Astrocyte (in vitro differentiated cells and primary cell): ENCODE measurements around the gene CLINT1. TPM values are rescaled to one million over a fixed set of nuclear protein-coding genes. Genes with fewer than 3 reads are reported as not detected.
A peak's percentile ranks its signal among the peaks of the same experiment; 100 is the strongest.

Experiments used
- DNase-seq: peaks from one replicate; pipeline ENCODE4 v3.0.0-alpha.2; 2010; ENCODE audit warnings: low read depth
- FAIRE-seq: peaks from 2 replicates; lab custom pipeline; 2011; peaks lifted over from hg19 to GRCh38; lab: Jason Lieb, UNC
- H2AFZ ChIP-seq: 2 replicates; pipeline ENCODE4 v1.6.0; 2012; ENCODE audit warnings: low read depth, low read length, inconsistent platforms
- H3K27ac ChIP-seq: 2 replicates; pipeline ENCODE4 v1.5.1; 2011; ENCODE audit warnings: low read depth, low read length, inconsistent platforms
- H3K27me3 ChIP-seq: 2 replicates; pipeline ENCODE4 v1.6.0; 2011; ENCODE audit warnings: low read length, inconsistent platforms; ENCODE audit not compliant: insufficient read depth
- H3K36me3 ChIP-seq: 2 replicates; pipeline ENCODE4 v1.5.1; 2011; ENCODE audit warnings: low read length, inconsistent platforms; ENCODE audit not compliant: insufficient read depth
- H3K4me1 ChIP-seq: 2 replicates; pipeline ENCODE4 v1.5.1; 2011; ENCODE audit warnings: low read length, inconsistent platforms; ENCODE audit not compliant: insufficient read depth
- H3K4me2 ChIP-seq: 2 replicates; pipeline ENCODE4 v1.6.0; 2012; ENCODE audit warnings: low read length, inconsistent platforms
- H3K4me3 ChIP-seq: 2 replicates; pipeline ENCODE4 v1.5.1; 2011; ENCODE audit warnings: low read depth, mild to moderate bottlenecking, low read length, inconsistent platforms; ENCODE audit not compliant: insufficient read depth
- H3K79me2 ChIP-seq: 2 replicates; pipeline ENCODE4 v1.6.0; 2012; ENCODE audit warnings: mild to moderate bottlenecking, low read length, inconsistent platforms; ENCODE audit not compliant: insufficient read depth
- H3K9ac ChIP-seq: 2 replicates; pipeline ENCODE4 v1.6.0; 2012; ENCODE audit warnings: mild to moderate bottlenecking, low read length, inconsistent platforms
- H3K9me3 ChIP-seq: 2 replicates; pipeline ENCODE4 v1.5.1; 2012; ENCODE audit warnings: low read depth, mild to moderate bottlenecking, low read length, inconsistent platforms; ENCODE audit not compliant: insufficient read depth
- H4K20me1 ChIP-seq: 2 replicates; pipeline ENCODE4 v1.6.0; 2012; ENCODE audit warnings: low read length, inconsistent platforms; ENCODE audit not compliant: insufficient read depth
- H3K27ac Mint-ChIP-seq: one replicate; pipeline ENCODE4 v1.8.0; 2021; ENCODE audit warnings: mild to moderate bottlenecking, mixed read lengths; ENCODE audit not compliant: unreplicated experiment
- H3K27me3 Mint-ChIP-seq: one replicate; pipeline ENCODE4 v1.8.0; 2021; ENCODE audit warnings: low read depth, mixed read lengths; ENCODE audit not compliant: unreplicated experiment
- H3K36me3 Mint-ChIP-seq: one replicate; pipeline ENCODE4 v1.8.0; 2021; ENCODE audit warnings: low read depth, mixed read lengths; ENCODE audit not compliant: unreplicated experiment
- H3K4me1 Mint-ChIP-seq: one replicate; pipeline ENCODE4 v1.8.0; 2021; ENCODE audit warnings: low read depth, mixed read lengths; ENCODE audit not compliant: unreplicated experiment
- H3K4me3 Mint-ChIP-seq: one replicate; pipeline ENCODE4 v1.8.0; 2021; ENCODE audit warnings: mild to moderate bottlenecking, moderate library complexity, mixed read lengths; ENCODE audit not compliant: unreplicated experiment
- H3K9me3 Mint-ChIP-seq: one replicate; pipeline ENCODE4 v1.8.0; 2021; ENCODE audit warnings: mild to moderate bottlenecking, mixed read lengths; ENCODE audit not compliant: unreplicated experiment
- CTCF ChIP-seq: IDR thresholded peaks from 2 replicates; pipeline ENCODE4 v1.5.1; 2011; ENCODE audit warnings: low read depth, mild to moderate bottlenecking, inconsistent platforms, low read length, moderate library complexity; ENCODE audit not compliant: insufficient read depth
- EZH2 ChIP-seq: IDR thresholded peaks from 2 replicates; pipeline ENCODE4 v1.6.1; 2012; ENCODE audit warnings: mild to moderate bottlenecking, low read length, inconsistent platforms; ENCODE audit not compliant: insufficient read depth
- total RNA-seq: library from RNA; stranded (reverse); gene quantifications from 2 replicates; pipeline ENCODE4 v1.2.1, GENCODE V29; 2021

The CLINT1 gene
- total RNA-seq, 1 donor from 2014 or later = 100 TPM

DNA sequence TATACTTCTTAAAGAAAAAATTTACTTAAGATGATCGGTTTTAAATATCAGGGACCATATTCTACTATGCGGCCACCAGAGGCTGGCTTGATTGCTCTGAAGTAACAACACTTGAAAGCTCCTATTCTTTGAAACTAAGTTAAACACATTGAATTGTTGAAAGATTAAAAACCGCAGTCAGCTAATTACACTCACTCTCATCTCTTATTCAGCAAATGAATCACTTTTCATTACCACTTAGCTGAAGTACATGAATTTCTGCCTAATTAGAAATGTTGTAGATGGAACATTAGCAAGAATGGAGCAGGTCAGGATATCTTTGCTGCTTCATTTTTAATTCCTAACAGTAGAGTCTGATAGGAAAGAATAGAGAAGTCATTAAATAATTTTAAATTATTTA lies 73.1 kb downstream of the CLINT1 start:
- Mint-ChIP-seq H3K4me3 (no peak overlapping the region), H3K36me3 (peaks cover 8% of the 10 kb centered on the region), H3K27me3 (no peaks in the 10 kb centered on the region), H3K27ac (no peak overlapping the region), H3K4me1 (peaks cover 4% of the 10 kb centered on the region), H3K9me3 (no peaks in the 10 kb centered on the region)
- Histone ChIP-seq H3K4me1 (no peaks in the 10 kb centered on the region), H3K79me2 (no peaks in the 10 kb centered on the region), H3K36me3 (peaks cover 24% of the 10 kb centered on the region), H3K27ac (no peak overlapping the region), H2AFZ (no peak overlapping the region), H4K20me1 (peaks cover 13% of the 10 kb centered on the region), H3K9ac (no peak overlapping the region), H3K9me3 (no peaks in the 10 kb centered on the region), H3K4me2 (no peak overlapping the region), H3K27me3 (no peaks in the 10 kb centered on the region), H3K4me3 (no peak overlapping the region)
- TF ChIP-seq CTCF = no peak
- no peak for TF ChIP-seq EZH2
- FAIRE-seq (no peak), DNase-seq (no peak)

- Histone ChIP-seq H3K27me3 (peaks cover 2% of the 10 kb centered on the region), H3K36me3 (no peaks in the 10 kb centered on the region), H3K79me2 (no peaks in the 10 kb centered on the region), H3K9me3 (no peaks in the 10 kb centered on the region), H3K27ac (no peak overlapping the region), H3K9ac (no peak overlapping the region), H3K4me2 (no peak overlapping the region), H3K4me3 (no peak overlapping the region), H3K4me1 (no peaks in the 10 kb centered on the region), H4K20me1 (no peaks in the 10 kb centered on the region), H2AFZ (no peak overlapping the region)
- Mint-ChIP-seq H3K4me1 (peaks cover 4% of the 10 kb centered on the region), H3K27ac (no peak overlapping the region), H3K9me3 (no peaks in the 10 kb centered on the region), H3K36me3 (peaks cover 4% of the 10 kb centered on the region), H3K4me3 (no peak overlapping the region), H3K27me3 (no peaks in the 10 kb centered on the region)
- FAIRE-seq (no peak), DNase-seq (no peak)
- no peak for TF ChIP-seq CTCF
- TF ChIP-seq EZH2 = no peak
These were observed 79.7 kb downstream of the CLINT1 start for GRCh38 chr5:157779221-157779620.

- Histone ChIP-seq H3K4me1 (no peaks in the 10 kb centered on the region), H3K4me2 (no peak overlapping the region), H2AFZ (no peak overlapping the region), H3K36me3 (no peaks in the 10 kb centered on the region), H3K9ac (no peak overlapping the region), H3K27ac (no peak overlapping the region), H3K79me2 (no peaks in the 10 kb centered on the region), H3K27me3 (peaks cover 2% of the 10 kb centered on the region), H4K20me1 (no peaks in the 10 kb centered on the region), H3K4me3 (no peak overlapping the region), H3K9me3 (no peaks in the 10 kb centered on the region)
- Mint-ChIP-seq H3K36me3 (peaks cover 2% of the 10 kb centered on the region), H3K9me3 (no peaks in the 10 kb centered on the region), H3K4me1 (peaks cover 4% of the 10 kb centered on the region), H3K27me3 (no peaks in the 10 kb centered on the region), H3K4me3 (no peak overlapping the region), H3K27ac (no peak overlapping the region)
- FAIRE-seq = no peak
- no peak for TF ChIP-seq EZH2
- no peak for TF ChIP-seq CTCF
- DNase-seq = peak; percentile 57
These were observed 80.7 kb downstream of the CLINT1 start for GRCh38 chr5:157778121-157778805.
